Sigmoid colon (tissue), 7 donors: Measurements from ENCODE around the gene RAB23. TPM values are rescaled to one million over a fixed set of nuclear protein-coding genes. Genes with fewer than 3 reads are reported as not detected.

Experiments
- DNase-seq: peaks from one replicate; pipeline ENCODE4 v3.0.0-alpha.2; 2019
- H3K27ac ChIP-seq, 4 donors: fragments of 200-600 bp; sonication (generic); one replicate each; pipeline ENCODE4 v1.5.1; 2016 to 2019; ENCODE audit warnings: mild to moderate bottlenecking in 1 of 4
- H3K27me3 ChIP-seq, 3 donors: fragments of 200-600 bp; sonication (generic); one replicate each; pipeline ENCODE4 v1.5.1; 2019; ENCODE audit warnings: mild to moderate bottlenecking in 1 of 3
- H3K36me3 ChIP-seq, 4 donors: fragments of 200-600 bp; sonication (generic); one replicate each; pipeline ENCODE4 v1.5.1; 2016 to 2019
- H3K4me1 ChIP-seq, 4 donors: fragments of 200-600 bp; sonication (generic); one replicate each; pipeline ENCODE4 v1.5.1; 2017 to 2019
- H3K4me3 ChIP-seq, 4 donors: fragments of 200-600 bp; sonication (generic); one replicate each; pipeline ENCODE4 v1.5.1; 2017 to 2019; ENCODE audit warnings: mild to moderate bottlenecking in 2 of 4, moderate library complexity in 1 of 4
- H3K9me3 ChIP-seq, 4 donors: fragments of 200-600 bp in 3 of 4; sonication (generic) in 3 of 4; one replicate each; pipeline versions ENCODE4 v1.5.1 to v1.6.1; 2013 to 2019
- CTCF ChIP-seq, 4 experiments: fragments of 450-650 bp in 3 of 4; fragments of 200-600 bp in 1 of 4; IDR thresholded peaks; one replicate each; pipeline ENCODE4 v1.5.1; 2016 to 2019; ENCODE audit warnings: antibody characterized with exemption in 4 of 4, mild to moderate bottlenecking in 3 of 4, moderate library complexity in 2 of 4
- EP300 ChIP-seq, 4 donors: sonication (generic); formaldehyde crosslinking; IDR thresholded peaks; one replicate each; pipeline ENCODE4 v1.6.1; 2017; ENCODE audit warnings: antibody characterized with exemption in 4 of 4
- POLR2A ChIP-seq, 2 donors: fragments of 450-650 bp; IDR thresholded peaks; one replicate each; pipeline ENCODE4 v1.6.1; 2016; ENCODE audit warnings: antibody characterized with exemption in 2 of 2, mild to moderate bottlenecking in 2 of 2, moderate library complexity in 2 of 2
- POLR2AphosphoS5 ChIP-seq, 4 donors: sonication (generic); formaldehyde crosslinking; IDR thresholded peaks; one replicate each; pipeline ENCODE4 v1.6.1; 2017; ENCODE audit warnings: antibody characterized with exemption in 4 of 4
- WGBS, 2 donors: extraction: QIAGEN DNeasy Blood & Tissue Kit; methylation state at CpG; one replicate each; pipeline ENCODE4 v1.1.7; 2013; 5-methylcytosine and 5-hydroxymethylcytosine counted together
- intact Hi-C: fragments of 100-400 bp; cut with DNase I; formaldehyde crosslinking; loops from one replicate; pipeline ENCODE4 v1.15.1; 2023
- polyA plus RNA-seq, 3 donors: library from polyadenylated mRNA; stranded (reverse); fragments of 200-250 nt; gene quantifications; one replicate each; pipeline ENCODE4 v1.2.3, GENCODE V29; 2013
- total RNA-seq, 4 donors: library from RNA; depleted of rRNA; stranded (reverse); fragments of >200 nt; gene quantifications; one replicate each; pipeline ENCODE4 v1.1.0, GENCODE V29; 2016
- donor health status: healthy with polysubstance abuse.
- donor health status: Bipolar disorder and iron deficiency.
- donor health status: healthy.

The RAB23 gene
- total and polyA plus RNA-seq, 7 donors: 3.5 to 188 (median 115) TPM

DNA sequence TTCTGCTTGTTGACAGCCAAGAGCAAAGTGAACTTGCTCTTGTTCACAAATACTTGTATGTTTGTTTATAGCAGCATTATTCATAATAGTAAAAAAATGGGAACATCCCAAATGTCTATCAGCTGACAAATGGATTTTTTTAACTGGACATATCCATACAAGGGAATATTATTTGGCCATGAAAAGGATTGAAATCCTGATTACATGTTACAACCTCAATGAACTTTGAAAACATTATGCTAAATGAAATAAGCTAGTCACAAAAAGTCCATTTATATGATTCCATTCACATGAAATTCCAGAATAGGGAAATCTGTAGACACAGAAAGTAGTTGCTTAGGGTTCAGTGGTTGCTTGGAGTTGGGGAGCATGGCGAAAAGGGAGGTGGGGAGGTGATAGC is 78.4 kb downstream of the RAB23 start:
- TF ChIP-seq EP300 (IDR thresholded peaks at IDR 0.05) (no peak), CTCF (IDR thresholded peaks at IDR 0.05) (no peak), POLR2AphosphoS5 (IDR thresholded peaks at IDR 0.05) (no peak), POLR2A (IDR thresholded peaks at IDR 0.05) (no peak)
- Histone ChIP-seq H3K4me3 (no peak overlapping the region), H3K27ac (no peak overlapping the region), H3K4me1 (no peaks in the 10 kb centered on the region), H3K27me3 (no peaks in the 10 kb centered on the region), H3K9me3 (no peaks in the 10 kb centered on the region), H3K36me3 (peaks cover 7 to 52% (median 31%) of the 10 kb centered on the region in 4 donors)
- intact Hi-C loops: no loop called here
- DNase-seq: no peak
- whole genome bisulfite sequencing, 2 donors: 100% methylated on average over 1 of the region's 1 CpG

DNA sequence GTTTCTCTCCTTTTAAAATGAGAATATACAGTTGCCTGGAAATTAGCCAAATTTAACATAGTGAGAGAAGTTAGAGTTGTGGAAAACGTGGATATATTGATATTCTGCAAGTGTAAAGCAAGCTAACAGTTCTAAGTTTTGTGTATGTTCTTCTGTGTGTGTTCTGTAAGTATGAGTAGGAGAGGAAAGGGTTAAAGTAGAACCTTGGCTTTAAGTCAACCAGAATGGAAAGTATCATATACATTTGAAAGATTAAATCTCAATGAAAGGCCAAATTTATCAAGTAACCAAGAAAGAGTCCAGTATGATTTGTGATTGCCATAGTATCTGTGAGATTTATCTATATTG is 80.0 kb downstream of the RAB23 start:
- intact Hi-C loops: no loop called here
- 90% methylated on average over 1 of the region's 1 CpG for WGBS, 2 donors
- TF ChIP-seq EP300 (IDR thresholded peaks at IDR 0.05): no peak
- no peak for TF ChIP-seq POLR2AphosphoS5 (IDR thresholded peaks at IDR 0.05)
- TF ChIP-seq POLR2A (IDR thresholded peaks at IDR 0.05): no peak
- no peak for TF ChIP-seq CTCF (IDR thresholded peaks at IDR 0.05)

GRCh38 chr6:57141451-57142177 is 80.5 kb downstream of the RAB23 start:
- no peak overlapping the region for H3K27ac ChIP-seq
- no peaks in the 10 kb centered on the region for H3K4me1 ChIP-seq
- TF ChIP-seq POLR2A (IDR thresholded peaks at IDR 0.05) (no peak), EP300 (IDR thresholded peaks at IDR 0.05) (no peak), CTCF (IDR thresholded peaks at IDR 0.05) (no peak), POLR2AphosphoS5 (IDR thresholded peaks at IDR 0.05) (no peak)
- intact Hi-C loops: no loop called here
- no peaks in the 10 kb centered on the region for H3K27me3 ChIP-seq
- H3K36me3 ChIP-seq: peaks cover 7 to 45% (median 16%) of the 10 kb centered on the region in 4 donors
- WGBS, 2 donors: 94% methylated on average over 4 of the region's 4 CpGs
- H3K9me3 ChIP-seq: no peaks in the 10 kb centered on the region
- DNase-seq: no peak
- H3K4me3 ChIP-seq: no peak overlapping the region

More for the DNA sequence above, 80.0 kb downstream of the RAB23 start:
- no peaks in the 10 kb centered on the region for H3K4me1 ChIP-seq
- DNase-seq: no peak
- H3K36me3 ChIP-seq: peaks cover 7 to 45% (median 17%) of the 10 kb centered on the region in 4 donors
- H3K27me3 ChIP-seq: no peaks in the 10 kb centered on the region
- no peak overlapping the region for H3K4me3 ChIP-seq
- no peak overlapping the region for H3K27ac ChIP-seq
- H3K9me3 ChIP-seq: no peaks in the 10 kb centered on the region

GRCh38 chr6:57138026-57138425 is 84.1 kb downstream of the RAB23 start:
- WGBS, 2 donors: 98% methylated on average over 11 of the region's 11 CpGs
- intact Hi-C loops: no loop called here
- H3K9me3 ChIP-seq: no peaks in the 10 kb centered on the region
- H3K27ac ChIP-seq: no peak overlapping the region
- peaks cover 7 to 48% (median 20%) of the 10 kb centered on the region in 4 donors for H3K36me3 ChIP-seq
- no peak for DNase-seq
- H3K4me3 ChIP-seq: no peak overlapping the region
- TF ChIP-seq POLR2A (IDR thresholded peaks at IDR 0.05) (no peak), POLR2AphosphoS5 (IDR thresholded peaks at IDR 0.05) (no peak), CTCF (IDR thresholded peaks at IDR 0.05) (no peak), EP300 (IDR thresholded peaks at IDR 0.05) (no peak)
- H3K27me3 ChIP-seq: no peaks in the 10 kb centered on the region
- no peaks in the 10 kb centered on the region for H3K4me1 ChIP-seq

DNA sequence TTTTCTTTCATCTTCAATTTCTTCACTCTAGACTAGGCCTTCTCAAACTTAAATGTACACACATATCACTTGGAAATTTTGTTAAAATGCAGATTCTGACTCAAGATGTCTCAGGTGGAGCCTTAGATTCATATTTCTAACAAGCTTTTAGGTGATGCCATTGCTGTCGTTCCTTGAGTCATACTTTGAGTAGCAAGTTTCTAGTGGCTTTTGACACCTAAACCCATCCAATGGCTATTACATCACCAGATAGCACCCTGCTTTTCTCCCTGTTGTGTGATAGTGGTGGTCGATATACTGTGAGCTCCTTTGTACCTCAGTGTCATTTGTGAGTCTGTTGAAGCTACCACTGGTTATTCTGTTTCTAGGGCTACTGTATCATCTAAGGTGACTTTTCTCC is 84.8 kb downstream of the RAB23 start:
- Histone ChIP-seq H3K4me3 (no peak overlapping the region), H3K4me1 (no peaks in the 10 kb centered on the region), H3K9me3 (no peaks in the 10 kb centered on the region), H3K36me3 (peaks cover 7 to 41% (median 17%) of the 10 kb centered on the region in 4 donors), H3K27ac (no peak overlapping the region), H3K27me3 (no peaks in the 10 kb centered on the region)
- intact Hi-C loops: no loop called here
- no peak for DNase-seq
- WGBS, 2 donors: 93 to 94% methylated on average over 2 of the region's 2 CpGs
- TF ChIP-seq EP300 (IDR thresholded peaks at IDR 0.05): no peak
- TF ChIP-seq POLR2AphosphoS5 (IDR thresholded peaks at IDR 0.05): no peak
- TF ChIP-seq POLR2A (IDR thresholded peaks at IDR 0.05): no peak
- no peak for TF ChIP-seq CTCF (IDR thresholded peaks at IDR 0.05)
